HepG2 (cell line): ENCODE results near the gene TRPV2. TPM values are rescaled to one million over a fixed set of nuclear protein-coding genes. Genes with fewer than 3 reads are reported as not detected.
A peak's percentile ranks its signal among the peaks of the same experiment; 100 is the strongest.

Experiments
- ESRRA ChIP-seq: sonication (generic); formaldehyde crosslinking; IDR thresholded peaks from 2 replicates; pipeline ENCODE4 v1.5.1; 2020; ENCODE audit warnings: mild to moderate bottlenecking, low read depth, missing genetic modification reagents
- HOXA9 ChIP-seq: sonication (generic); formaldehyde crosslinking; IDR thresholded peaks from 2 replicates; pipeline ENCODE4 v1.8.1; 2022; ENCODE audit warnings: missing genetic modification reagents, mild to moderate bottlenecking, moderate library complexity, borderline replicate concordance
- POGZ ChIP-seq: sonication (generic); formaldehyde crosslinking; IDR thresholded peaks from 2 replicates; pipeline ENCODE4 v1.4.0; 2020; ENCODE audit warnings: mild to moderate bottlenecking, missing genetic modification reagents
- SALL1 ChIP-seq: sonication (generic); formaldehyde crosslinking; IDR thresholded peaks from 2 replicates; pipeline ENCODE4 v1.8.0; 2022; ENCODE audit warnings: mild to moderate bottlenecking, missing genetic modification reagents
- YEATS2 ChIP-seq: sonication (generic); formaldehyde crosslinking; IDR thresholded peaks from 2 replicates; pipeline ENCODE4 v1.4.0; 2020; ENCODE audit warnings: missing genetic modification reagents, borderline replicate concordance
- ZNF30 ChIP-seq: sonication (generic); formaldehyde crosslinking; IDR thresholded peaks from 2 replicates; pipeline ENCODE4 v1.5.0; 2020; ENCODE audit warnings: mild to moderate bottlenecking, missing genetic modification reagents
- ZNF567 ChIP-seq: sonication (generic); formaldehyde crosslinking; IDR thresholded peaks from 2 replicates; pipeline ENCODE4 v1.8.1; 2023; ENCODE audit warnings: mild to moderate bottlenecking, missing genetic modification reagents, borderline replicate concordance
- ZNF83 ChIP-seq: sonication (generic); formaldehyde crosslinking; IDR thresholded peaks from 2 replicates; pipeline ENCODE4 v1.4.0; 2020; ENCODE audit warnings: missing genetic modification reagents, mild to moderate bottlenecking, borderline replicate concordance
- ZSCAN9 ChIP-seq: IDR thresholded peaks from 2 replicates; pipeline ENCODE4 v1.6.1; 2016; ENCODE audit warnings: borderline replicate concordance
- polyA plus RNA-seq, 8 experiments: library from polyadenylated mRNA; depleted of rRNA in 3 of 8; stranded (reverse) in 7 of 8; unstranded in 1 of 8; fragments of >200 nt; fragmentation: Illumina TruSeq in 4 of 8; extraction: Trizol in 4 of 8; gene quantifications; 2 replicates each; pipeline versions ENCODE4 v1.2.1 to v1.2.3, GENCODE V29; 2011 to 2016; ENCODE audit warnings: low read depth in 4 of 8, missing spikeins in 1 of 8, mixed read lengths in 1 of 8; ENCODE audit not compliant: insufficient read depth in 1 of 8
- total RNA-seq, 5 experiments: library from RNA; depleted of rRNA; stranded (reverse); fragments of >200 nt; fragmentation: Illumina TruSeq; extraction: Trizol; gene quantifications; 2 replicates each; pipeline ENCODE4 v1.2.3, GENCODE V29; 2016; ENCODE audit warnings: low read depth in 1 of 5
- TF ChIP-seq, protein P1 (sequence below): sonication (generic); formaldehyde crosslinking; IDR thresholded peaks from 2 replicates; pipeline ENCODE4 v1.4.0; 2020; ENCODE audit warnings: mild to moderate bottlenecking, missing genetic modification reagents
- TF ChIP-seq, protein P2 (sequence below): sonication (generic); formaldehyde crosslinking; IDR thresholded peaks from 2 replicates; pipeline ENCODE4 v1.8.0; 2023; ENCODE audit warnings: mild to moderate bottlenecking, missing genetic modification reagents
- TF ChIP-seq, protein P3 (sequence below): sonication (generic); formaldehyde crosslinking; IDR thresholded peaks from 2 replicates; pipeline ENCODE4 v1.5.0; 2020; ENCODE audit warnings: mild to moderate bottlenecking, missing genetic modification reagents
- TF ChIP-seq, protein P4 (sequence below): sonication (generic); formaldehyde crosslinking; IDR thresholded peaks from 2 replicates; pipeline ENCODE4 v1.4.0; 2020; ENCODE audit warnings: mild to moderate bottlenecking, missing genetic modification reagents
- TF ChIP-seq, protein P5 (sequence below): sonication (generic); formaldehyde crosslinking; IDR thresholded peaks from 2 replicates; pipeline ENCODE4 v1.4.0; 2020; ENCODE audit warnings: mild to moderate bottlenecking, missing genetic modification reagents, borderline replicate concordance
- TF ChIP-seq, protein P6 (sequence below): sonication (generic); formaldehyde crosslinking; IDR thresholded peaks from 2 replicates; pipeline ENCODE4 v1.4.0; 2020; ENCODE audit warnings: missing genetic modification reagents

The TRPV2 gene
- total and polyA plus RNA-seq, 2 of the 13 experiments (the other 11 are each of a cell fraction or from before 2014, with no cell fraction given), result 13.6 to 21.3 TPM

DNA sequence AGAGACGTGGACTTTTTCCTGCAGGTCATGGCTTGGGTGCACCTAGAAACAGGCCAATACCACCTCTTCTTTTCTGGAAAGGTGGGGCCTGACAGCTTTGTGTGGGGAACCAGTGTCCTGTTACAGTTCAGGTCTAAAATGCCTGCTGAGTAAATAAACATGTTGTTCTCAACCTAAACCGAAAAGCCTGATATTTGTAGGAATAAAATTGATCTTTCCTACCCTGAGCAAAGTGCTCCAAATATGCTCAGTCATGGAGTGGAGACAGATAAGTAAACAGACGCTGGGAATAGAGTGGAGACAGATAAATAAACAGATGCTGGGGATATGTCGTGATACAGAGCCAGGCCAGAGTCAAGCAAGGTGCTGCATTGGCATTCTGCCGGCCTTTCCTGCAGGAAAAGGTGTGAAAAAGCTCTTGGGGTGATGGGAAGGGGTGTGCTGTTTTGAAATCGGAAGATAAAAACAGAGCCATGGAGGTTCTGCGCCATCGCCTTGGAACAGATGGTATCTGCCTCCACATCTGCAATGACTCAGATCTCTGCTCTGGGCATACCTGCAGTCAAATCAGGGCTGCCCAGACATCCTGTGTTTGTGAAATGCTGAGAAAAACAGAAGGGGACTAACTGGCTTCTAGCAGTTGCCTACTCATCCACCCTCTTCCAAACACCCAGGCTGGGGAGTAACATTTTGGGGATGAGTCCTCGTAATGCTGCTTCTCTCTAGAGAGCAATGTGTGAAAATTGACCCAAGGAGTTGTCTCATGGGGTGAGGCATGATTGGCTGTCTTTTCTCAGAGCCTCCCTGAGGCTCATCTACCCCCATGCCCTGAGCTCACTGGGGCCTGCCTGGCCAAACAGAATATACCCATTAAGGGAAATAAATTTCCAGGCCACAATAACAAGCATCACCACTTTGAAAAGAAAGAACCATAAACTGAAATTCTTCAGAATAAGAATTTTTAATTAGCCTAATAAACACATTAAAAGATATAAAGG is 16.8 kb upstream of the TRPV2 start (continued):
- TF ChIP-seq, protein P1, sequence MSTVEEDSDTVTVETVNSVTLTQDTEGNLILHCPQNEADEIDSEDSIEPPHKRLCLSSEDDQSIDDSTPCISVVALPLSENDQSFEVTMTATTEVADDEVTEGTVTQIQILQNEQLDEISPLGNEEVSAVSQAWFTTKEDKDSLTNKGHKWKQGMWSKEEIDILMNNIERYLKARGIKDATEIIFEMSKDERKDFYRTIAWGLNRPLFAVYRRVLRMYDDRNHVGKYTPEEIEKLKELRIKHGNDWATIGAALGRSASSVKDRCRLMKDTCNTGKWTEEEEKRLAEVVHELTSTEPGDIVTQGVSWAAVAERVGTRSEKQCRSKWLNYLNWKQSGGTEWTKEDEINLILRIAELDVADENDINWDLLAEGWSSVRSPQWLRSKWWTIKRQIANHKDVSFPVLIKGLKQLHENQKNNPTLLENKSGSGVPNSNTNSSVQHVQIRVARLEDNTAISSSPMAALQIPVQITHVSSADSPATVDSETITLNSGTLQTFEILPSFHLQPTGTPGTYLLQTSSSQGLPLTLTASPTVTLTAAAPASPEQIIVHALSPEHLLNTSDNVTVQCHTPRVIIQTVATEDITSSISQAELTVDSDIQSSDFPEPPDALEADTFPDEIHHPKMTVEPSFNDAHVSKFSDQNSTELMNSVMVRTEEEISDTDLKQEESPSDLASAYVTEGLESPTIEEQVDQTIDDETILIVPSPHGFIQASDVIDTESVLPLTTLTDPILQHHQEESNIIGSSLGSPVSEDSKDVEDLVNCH (CRISPR knock-in tag), result no peak
- TF ChIP-seq, protein P2, sequence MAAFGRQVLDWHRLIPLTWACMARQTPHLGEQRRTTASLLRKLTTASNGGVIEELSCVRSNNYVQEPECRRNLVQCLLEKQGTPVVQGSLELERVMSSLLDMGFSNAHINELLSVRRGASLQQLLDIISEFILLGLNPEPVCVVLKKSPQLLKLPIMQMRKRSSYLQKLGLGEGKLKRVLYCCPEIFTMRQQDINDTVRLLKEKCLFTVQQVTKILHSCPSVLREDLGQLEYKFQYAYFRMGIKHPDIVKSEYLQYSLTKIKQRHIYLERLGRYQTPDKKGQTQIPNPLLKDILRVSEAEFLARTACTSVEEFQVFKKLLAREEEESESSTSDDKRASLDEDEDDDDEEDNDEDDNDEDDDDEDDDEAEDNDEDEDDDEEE (CRISPR knock-in tag), result no peak
- TF ChIP-seq ZNF567 (CRISPR knock-in tag) (no peak), ZNF83 (CRISPR knock-in tag) (no peak), ZSCAN9 (CRISPR knock-in tag) (no peak), POGZ (CRISPR knock-in tag) (0 out of 2 replicates have a peak, but pooled peaks have one; percentile 28), YEATS2 (no peak), SALL1 (peak; percentile 66), ESRRA (CRISPR knock-in tag) (no peak), HOXA9 (CRISPR knock-in tag) (peak; percentile 36; the same call in 1 of the 2 replicates), ZNF30 (CRISPR knock-in tag) (no peak)
- TF ChIP-seq, protein P3, sequence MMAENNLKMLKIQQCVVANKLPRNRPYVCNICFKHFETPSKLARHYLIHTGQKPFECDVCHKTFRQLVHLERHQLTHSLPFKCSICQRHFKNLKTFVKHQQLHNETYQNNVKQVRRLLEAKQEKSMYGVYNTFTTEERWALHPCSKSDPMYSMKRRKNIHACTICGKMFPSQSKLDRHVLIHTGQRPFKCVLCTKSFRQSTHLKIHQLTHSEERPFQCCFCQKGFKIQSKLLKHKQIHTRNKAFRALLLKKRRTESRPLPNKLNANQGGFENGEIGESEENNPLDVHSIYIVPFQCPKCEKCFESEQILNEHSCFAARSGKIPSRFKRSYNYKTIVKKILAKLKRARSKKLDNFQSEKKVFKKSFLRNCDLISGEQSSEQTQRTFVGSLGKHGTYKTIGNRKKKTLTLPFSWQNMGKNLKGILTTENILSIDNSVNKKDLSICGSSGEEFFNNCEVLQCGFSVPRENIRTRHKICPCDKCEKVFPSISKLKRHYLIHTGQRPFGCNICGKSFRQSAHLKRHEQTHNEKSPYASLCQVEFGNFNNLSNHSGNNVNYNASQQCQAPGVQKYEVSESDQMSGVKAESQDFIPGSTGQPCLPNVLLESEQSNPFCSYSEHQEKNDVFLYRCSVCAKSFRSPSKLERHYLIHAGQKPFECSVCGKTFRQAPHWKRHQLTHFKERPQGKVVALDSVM (CRISPR knock-in tag), result 0 out of 2 replicates have a peak, but pooled peaks have one; percentile 13
- TF ChIP-seq, protein P4, sequence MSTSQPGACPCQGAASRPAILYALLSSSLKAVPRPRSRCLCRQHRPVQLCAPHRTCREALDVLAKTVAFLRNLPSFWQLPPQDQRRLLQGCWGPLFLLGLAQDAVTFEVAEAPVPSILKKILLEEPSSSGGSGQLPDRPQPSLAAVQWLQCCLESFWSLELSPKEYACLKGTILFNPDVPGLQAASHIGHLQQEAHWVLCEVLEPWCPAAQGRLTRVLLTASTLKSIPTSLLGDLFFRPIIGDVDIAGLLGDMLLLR (CRISPR knock-in tag), result no peak
- TF ChIP-seq, protein P5, sequence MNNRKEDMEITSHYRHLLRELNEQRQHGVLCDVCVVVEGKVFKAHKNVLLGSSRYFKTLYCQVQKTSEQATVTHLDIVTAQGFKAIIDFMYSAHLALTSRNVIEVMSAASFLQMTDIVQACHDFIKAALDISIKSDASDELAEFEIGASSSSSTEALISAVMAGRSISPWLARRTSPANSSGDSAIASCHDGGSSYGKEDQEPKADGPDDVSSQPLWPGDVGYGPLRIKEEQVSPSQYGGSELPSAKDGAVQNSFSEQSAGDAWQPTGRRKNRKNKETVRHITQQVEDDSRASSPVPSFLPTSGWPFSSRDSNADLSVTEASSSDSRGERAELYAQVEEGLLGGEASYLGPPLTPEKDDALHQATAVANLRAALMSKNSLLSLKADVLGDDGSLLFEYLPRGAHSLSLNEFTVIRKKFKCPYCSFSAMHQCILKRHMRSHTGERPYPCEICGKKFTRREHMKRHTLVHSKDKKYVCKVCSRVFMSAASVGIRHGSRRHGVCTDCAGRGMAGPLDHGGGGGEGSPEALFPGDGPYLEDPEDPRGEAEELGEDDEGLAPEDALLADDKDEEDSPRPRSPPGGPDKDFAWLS (CRISPR knock-in tag), result no peak
- TF ChIP-seq, protein P6, sequence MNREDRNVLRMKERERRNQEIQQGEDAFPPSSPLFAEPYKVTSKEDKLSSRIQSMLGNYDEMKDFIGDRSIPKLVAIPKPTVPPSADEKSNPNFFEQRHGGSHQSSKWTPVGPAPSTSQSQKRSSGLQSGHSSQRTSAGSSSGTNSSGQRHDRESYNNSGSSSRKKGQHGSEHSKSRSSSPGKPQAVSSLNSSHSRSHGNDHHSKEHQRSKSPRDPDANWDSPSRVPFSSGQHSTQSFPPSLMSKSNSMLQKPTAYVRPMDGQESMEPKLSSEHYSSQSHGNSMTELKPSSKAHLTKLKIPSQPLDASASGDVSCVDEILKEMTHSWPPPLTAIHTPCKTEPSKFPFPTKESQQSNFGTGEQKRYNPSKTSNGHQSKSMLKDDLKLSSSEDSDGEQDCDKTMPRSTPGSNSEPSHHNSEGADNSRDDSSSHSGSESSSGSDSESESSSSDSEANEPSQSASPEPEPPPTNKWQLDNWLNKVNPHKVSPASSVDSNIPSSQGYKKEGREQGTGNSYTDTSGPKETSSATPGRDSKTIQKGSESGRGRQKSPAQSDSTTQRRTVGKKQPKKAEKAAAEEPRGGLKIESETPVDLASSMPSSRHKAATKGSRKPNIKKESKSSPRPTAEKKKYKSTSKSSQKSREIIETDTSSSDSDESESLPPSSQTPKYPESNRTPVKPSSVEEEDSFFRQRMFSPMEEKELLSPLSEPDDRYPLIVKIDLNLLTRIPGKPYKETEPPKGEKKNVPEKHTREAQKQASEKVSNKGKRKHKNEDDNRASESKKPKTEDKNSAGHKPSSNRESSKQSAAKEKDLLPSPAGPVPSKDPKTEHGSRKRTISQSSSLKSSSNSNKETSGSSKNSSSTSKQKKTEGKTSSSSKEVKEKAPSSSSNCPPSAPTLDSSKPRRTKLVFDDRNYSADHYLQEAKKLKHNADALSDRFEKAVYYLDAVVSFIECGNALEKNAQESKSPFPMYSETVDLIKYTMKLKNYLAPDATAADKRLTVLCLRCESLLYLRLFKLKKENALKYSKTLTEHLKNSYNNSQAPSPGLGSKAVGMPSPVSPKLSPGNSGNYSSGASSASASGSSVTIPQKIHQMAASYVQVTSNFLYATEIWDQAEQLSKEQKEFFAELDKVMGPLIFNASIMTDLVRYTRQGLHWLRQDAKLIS, result no peak
